ENCODE results near the gene PAPPA2. TPM values are rescaled to one million over a fixed set of nuclear protein-coding genes. Genes with fewer than 3 reads are reported as not detected.

PAPPA2 gene
- polyA plus RNA-seq, 1 donor, result 88.4 TPM

DNA sequence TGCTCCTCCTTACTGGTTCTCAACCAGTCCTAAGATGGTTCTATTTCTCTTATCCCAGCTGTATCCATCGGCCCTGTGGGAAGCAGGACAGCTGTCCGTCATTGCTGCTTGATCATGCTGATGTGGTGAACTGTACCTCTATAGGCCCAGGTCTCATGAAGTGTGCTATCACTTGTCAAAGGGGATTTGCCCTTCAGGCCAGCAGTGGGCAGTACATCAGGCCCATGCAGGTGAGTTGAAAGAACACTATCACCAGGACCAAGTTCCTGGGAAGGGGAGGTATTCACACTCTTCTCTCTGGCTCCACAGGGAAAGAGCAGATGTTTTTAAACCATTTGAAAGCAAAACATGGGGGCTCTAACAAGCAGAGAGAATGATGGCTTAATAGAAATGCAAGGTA lies 302.6 kb downstream of the PAPPA2 start:
- DNase-seq, result no peak

DNA sequence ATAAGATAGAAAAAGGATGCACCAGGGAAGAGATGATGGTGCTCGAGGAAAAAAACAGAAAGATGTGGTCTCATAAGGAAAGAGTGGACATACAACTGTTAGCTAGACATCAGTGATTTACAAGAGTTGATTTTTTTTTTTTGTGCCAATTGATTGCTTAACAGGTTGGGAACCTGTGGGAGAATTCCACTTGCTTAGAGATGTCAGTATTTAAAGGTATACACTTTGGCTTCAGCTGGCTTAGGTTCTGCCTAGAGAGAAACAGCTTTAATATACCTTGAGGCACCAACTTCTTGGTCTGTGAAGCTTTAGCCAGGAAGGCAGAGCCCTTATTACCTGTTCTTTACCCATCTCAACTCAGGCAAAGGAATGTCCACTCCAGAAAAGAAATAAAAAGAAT lies 303.8 kb downstream of the PAPPA2 start:
- no peak for DNase-seq

DNA sequence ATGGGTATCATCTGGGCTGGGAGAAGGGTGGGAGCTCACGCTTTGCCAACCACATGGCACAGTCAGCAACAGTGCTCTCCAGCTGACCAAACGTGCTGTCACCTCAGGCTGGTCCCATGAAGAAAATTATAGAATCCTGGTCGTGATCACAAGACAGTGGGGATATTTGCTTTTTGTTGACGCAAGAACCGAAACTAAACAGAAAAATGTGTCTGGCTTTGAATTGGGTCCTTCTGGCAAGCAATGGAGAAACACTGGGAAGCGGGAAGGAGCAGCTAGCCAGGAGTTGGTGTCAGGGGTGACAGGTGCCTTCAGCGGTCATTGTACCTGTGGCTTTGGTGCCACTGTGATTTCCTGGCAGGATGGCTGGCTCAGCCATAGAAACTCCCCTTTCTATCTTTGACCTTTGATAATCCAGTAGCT lies 304.8 kb downstream of the PAPPA2 start:
- no peak for DNase-seq

DNA sequence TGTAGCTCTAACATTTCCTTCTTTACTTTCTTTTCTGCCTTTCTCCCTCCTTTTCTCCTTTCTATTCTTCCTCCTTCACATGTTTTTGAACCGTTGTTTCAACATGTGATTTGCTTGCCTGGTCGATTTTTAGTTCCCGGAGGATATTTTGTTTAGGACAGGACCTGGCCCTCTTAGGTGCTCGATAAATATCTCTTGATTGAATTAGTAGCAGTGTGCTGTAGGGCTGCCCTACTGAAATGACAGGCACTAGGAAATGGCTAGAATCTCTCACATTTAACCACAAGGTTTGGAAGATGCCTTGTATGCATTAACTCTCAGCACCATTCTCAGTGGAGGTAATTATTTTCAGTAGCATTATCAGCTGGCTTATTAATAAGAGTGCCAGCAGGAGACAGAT lies 305.6 kb downstream of the PAPPA2 start:
- DNase-seq, result no peak

DNA sequence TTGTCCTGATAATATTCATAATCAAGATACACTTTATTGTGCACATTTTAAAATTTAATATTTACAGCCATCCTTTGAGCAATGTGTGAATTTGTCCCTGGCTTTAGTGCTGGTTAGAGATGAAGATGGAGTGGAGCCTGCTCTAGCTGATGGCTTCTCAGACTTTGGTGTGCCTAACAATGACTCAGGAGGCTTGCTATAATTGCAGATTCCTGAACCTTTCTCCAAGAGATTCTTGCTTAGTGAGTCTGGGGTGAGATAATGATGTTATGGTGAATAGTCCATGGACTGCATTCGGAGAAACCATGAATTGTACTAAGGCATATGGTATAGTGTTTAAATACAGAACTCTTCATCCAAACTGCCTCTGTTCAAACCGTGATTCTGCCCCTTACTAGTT lies 307.1 kb downstream of the PAPPA2 start:
- no peak for DNase-seq

DNA sequence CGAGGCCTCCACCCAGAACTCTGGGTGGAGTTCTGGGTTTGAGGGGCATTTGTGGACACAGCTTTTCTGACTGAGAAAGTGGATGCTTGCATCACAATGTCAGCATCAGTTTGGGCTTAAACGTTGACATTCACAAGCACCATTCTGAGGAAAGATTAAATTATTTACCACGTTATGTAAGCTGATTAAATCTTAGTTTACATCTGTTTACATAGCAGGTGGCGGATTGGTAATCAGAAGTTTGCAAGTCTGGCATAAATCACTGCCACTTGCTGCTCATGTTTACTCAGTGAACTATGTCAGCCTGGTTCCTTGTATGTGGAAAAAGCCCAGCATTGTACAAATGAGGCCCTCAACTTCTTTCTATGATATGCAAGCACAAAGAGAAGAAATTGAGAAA lies 310.1 kb downstream of the PAPPA2 start:
- no peak for DNase-seq

DNA sequence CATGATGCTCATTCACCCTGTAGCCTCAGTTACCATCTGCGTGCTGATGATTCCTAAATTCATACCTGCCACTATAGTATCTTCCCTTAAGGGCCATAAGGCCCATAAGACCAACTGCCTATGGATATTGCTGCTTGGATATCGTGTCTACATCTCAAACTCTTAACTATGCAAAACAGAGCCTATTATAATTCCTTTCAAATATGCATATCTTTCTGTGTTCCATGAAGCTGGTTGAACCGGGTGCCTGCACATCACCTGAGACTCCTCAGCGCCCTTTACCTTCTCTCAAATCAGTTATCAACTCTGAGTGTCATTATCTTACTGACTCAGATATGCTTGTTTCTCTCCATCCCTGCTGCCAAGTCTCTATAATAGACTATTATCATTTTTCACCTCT lies 311.2 kb downstream of the PAPPA2 start:
- DNase-seq, result no peak

DNA sequence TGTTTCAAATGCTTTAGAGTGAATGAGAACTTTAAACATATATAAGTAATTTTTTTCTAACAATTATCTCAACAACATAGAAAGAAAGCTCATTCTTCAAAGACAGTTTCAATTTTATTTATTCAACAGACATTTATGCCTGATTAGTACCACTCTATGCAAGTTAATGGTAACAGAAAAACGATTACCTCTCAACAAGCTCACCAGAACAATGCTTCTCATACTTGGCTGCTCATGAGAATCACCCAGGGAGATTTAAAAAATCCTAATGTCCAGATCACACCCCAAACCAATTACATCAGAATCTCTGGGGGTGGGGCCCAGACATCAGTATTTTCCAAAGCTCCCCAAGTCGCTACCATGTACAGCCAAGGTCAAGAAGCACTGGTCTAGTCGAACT lies 312.4 kb downstream of the PAPPA2 start:
- no peak for DNase-seq

DNA sequence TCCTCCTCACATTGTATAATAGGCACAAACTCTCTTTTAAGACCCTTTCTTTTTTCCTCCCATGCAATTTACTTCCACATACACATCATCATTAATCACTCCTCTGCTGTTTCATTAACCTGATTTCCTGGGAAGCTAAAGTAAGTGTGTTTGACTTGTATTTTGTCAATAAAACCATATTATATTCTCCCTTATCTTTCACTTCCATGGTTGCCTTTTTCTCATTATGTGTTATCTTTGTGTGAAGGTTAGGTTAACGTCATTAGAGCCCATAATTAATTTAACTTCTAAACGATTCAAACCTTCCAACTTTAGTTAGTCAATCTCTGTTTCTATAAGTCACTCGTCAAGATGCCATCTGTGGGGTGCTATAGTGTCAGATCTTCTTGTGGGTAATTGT lies 313.0 kb downstream of the PAPPA2 start:
- no peak for DNase-seq

DNA sequence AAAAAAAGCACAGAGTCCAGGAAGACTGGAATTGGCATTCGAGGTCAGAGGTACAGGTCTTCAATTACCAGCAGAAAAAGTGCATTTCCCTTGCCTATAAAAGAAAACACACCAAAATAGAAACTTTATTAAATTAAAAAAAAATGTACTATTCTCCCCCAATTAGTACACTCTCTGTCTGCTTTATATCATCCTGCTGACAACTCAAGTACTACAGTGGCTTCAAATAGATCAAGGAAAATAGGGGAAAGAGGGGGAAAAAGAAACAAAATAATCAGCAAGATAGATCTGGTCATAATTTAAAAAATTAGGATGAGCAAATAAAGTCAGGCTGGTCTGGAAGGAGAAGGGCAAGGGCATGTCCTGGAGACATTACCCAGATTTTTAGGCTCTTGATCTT lies 315.1 kb downstream of the PAPPA2 start:
- DNase-seq, result no peak

DNA sequence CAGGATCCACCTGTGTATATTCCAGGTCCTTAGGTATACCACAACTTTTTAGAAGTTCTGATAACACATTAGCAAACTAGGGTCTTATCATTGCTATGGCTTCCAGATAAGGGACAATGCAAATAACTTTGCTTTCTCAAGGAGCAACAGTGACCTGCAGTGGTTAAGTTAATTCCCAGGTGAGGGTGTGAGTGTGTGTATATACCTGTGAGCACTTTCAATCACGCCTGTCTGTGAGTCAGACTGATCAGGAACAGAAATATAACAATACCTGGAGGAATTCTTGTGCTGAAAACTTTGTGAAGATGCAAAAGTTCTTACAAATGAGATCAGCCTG lies 317.0 kb downstream of the PAPPA2 start:
- DNase-seq, result no peak

DNA sequence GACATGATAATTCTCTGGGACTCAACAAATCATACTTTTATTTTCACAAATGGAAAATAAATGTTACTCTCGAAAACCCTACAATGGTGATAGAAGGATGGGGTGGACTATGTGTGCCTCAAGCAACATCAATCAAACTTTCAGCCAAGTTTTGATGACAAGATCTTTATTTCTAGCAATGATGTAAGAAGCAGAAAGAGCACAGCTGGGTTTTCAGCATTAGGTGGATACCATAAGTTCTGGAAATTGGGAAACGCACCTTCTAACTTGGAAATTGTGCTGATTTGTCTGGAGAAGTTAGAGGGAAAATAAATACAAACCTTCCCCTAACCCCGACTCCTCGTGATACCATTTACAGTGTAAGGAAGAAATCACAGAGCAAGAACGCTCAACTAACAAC lies 320.3 kb downstream of the PAPPA2 start:
- no peak for DNase-seq

DNA sequence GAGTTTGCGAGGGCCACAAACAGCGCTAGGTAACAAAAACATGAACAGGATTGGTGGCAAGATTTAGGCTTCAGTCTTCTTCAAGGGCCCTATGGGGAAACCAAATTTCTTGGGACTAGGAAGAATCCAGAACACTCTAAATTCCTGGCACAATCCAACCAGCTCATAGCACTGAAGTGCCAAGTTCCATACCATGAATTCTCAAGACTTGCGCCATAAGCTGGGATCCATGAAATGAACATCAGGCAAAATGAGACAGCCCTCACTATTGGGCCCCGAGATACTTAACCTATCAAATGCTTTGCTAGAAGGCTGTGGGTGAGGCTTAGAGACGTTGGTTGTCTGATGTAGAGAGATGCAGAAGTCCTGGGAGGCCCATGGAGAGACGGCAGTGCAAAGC lies 322.1 kb downstream of the PAPPA2 start:
- DNase-seq, result no peak

DNA sequence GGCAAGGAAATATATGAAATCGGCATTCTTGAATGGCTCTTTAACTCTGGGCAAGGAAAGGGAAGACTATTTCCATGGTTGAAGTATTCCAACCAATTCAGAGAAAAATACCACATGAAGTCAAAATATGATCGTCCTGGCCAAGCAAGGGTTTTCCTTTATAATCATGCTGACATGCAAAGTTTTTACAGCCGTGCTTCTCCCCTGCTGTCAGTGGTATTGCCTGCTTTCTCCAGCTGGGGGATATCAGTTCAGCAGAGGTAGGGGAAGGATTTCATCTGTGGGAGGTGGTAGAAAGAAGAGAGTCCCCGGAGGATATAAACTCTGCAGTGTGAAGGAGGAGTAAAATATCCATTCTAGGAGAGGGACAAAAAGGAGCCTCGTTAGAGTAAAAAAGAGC lies 322.8 kb downstream of the PAPPA2 start:
- DNase-seq, result no peak

DNA sequence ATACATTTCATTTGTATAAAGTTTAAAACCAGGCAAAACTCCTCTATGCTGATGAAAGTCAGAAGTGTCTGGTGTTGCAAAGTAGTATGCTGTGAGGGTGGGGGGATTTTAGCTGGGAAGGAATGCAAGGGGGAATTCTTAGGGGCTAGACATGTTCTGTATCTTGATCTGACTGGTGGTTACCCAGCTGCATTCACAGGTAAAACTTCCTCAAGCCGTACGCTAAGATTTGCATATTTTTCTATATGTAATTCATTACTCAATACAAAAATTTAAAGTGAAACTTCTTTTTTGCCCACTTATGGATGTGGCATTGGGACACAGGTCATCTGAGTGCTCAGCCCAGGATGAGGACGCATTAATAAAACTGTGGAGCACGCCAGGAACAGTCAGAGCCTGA lies 323.3 kb downstream of the PAPPA2 start:
- no peak for DNase-seq

DNA sequence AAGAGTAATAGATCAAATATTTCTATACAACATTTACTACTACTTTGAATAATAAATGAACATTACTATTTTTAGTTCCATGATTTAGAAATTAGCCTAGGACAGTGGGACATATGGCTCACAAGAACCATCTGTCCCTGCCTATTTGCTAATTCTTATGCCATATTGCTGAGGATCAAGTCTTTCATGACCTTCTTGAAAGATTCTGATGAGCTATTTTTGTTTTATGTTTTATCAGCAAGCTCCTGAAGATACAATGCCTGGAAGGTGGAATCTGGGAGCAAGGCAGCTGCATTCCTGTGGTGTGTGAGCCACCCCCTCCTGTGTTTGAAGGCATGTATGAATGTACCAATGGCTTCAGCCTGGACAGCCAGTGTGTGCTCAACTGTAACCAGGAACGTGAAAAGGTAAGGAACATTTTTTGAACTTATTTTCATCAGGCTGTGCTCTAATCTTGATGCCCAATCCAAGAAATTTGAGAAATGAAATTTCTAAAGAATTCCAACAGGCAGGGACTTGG lies 326.7 kb downstream of the PAPPA2 start:
- DNase-seq, result no peak

DNA sequence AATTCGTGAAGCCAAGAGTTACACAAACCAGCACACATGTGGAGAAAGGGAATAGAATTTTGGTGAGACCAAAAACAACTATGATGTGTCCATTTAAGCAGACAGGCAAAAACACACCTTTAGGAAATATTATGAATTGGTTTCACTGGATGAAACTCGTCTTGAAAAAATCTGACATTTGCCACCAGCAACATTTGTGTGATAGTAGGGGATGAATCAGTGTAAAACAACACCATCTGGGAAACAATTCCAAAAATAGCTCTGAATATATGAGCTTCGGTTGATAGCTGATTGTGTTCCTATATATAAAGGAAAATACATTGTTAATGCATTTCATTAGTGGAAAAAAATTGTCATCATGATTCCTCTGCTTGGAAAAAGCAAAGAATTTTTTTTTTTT lies 327.8 kb downstream of the PAPPA2 start:
- no peak for DNase-seq

DNA sequence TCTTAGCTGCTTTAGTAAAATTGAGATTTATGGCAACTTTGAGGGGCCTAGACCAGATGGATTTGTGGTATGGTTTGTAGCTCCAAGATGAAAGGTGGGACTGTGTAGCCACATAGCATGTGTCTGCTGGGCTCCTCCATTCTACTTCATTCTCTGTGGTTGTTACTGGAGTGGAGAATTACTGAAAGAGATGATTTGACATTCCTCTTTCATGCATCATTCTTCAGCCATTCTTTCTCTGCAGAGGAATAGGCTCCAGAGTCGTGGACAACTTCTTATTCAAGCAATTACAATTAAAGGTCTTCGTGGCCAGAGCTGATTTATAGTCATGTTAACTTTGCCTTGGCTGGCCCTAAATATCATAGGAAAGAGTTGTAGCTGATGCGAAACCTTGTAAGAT lies 328.9 kb downstream of the PAPPA2 start:
- DNase-seq, result no peak

DNA sequence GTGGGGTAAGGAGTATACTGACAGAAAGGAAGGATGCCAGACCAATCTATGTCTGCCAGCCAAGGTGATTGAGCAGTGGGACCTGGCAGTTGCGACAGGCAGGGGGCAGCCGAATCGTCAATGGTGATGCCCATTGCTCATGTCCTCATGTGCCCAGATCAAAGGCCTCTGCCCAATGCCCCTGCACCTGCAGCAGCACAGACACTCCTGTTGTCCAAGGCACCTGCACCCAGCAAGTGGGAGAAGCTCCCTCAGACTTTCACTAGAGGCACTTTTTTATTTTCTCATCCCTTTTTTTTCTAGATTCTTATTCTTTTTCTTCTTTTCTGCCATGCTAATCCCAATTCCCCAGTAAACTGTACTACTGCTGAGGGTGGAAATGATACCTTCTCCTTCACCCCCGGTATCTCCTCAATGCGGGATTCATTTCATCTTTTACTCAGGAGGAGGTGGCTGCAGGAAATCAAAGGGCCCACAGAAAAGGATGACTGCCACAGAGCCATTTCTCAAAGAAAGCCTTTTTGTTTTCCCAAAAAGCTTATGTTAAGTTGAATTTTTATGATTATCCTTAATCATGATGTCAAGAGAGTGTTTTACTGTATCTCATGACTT lies 332.0 kb downstream of the PAPPA2 start:
- DNase-seq, result no peak

DNA sequence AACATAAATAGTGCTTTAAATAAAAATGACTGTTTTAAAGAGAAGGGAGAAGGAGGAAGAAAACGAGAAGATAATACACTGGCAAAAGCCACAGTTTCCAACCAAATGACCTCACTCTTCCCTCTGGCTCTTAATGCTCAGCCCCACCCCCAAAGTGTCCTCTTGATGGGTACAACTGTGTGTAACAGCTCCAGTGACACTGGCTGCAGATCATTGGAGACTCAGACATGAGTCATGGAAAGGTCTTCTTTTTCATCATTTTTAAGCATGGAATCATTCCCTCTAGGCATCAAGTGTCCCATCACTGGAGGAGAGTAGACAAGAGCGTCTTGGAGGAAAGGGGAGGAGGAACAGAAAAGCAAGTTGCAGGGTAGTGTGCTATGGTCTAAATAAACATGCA lies 333.0 kb downstream of the PAPPA2 start:
- DNase-seq, result no peak

DNA sequence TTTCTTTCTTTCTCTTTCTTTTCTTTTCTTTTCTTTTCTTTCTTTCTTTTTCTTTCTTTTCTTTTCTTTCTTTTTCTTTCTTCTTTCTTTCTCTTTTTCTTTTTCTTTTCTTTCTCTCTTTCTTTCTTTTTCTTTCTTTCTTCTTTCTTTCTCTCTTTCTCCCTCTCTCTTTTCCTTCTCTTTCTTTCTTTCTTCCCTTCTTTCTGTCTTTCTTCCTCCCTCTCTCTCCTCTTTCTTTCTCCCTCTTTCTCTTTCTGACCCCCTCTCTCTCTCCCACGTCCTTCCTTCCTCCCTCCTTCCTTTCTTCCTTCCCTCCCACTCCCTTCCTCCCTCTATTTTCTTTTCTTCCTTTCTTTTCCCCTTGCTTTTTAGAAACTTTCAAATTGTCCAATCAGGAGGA lies 333.6 kb downstream of the PAPPA2 start:
- DNase-seq, result no peak

DNA sequence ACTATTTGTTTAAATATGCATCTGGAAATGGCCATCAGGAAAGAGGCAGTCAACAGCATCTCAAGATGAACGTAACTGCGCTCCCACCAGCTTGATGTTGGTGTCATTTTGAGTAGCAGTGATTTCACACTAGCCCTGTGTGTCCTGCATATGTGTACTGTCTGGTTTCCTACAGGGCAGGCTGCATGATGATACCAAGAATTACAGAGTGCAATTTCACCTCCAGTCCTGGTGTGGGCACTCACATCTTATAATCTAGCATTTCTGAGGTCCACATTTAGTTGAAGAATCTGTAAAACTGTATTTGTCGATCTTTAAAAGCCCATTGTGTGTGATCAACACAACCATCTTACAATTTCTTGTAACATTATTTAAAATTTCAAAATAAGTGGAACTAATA lies 336.4 kb downstream of the PAPPA2 start:
- DNase-seq, result no peak

DNA sequence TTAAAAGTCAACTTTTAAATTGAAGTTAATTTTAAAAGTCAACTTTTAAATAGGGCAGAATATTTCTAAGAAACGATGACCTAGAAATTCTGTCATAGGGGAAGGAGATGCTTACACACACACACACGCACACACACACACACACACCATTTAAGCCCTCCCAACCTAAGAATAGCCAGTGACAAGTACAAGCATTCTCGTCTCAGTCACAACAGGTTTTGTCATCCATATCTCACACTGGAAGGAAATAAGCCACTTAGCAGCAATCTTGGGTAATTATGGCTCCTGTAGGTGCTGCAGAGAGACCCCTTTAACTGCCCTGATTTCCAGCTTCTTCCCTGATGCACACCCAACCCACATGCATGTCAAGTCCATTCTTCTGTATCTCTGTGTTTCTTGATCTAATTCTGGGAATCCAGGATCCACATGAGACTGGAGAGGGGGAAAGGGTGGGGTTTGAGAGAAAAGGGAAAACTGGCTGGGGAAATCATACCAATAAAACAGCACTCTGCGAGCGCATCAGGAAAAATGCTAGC lies 338.1 kb downstream of the PAPPA2 start:
- DNase-seq, result no peak

DNA sequence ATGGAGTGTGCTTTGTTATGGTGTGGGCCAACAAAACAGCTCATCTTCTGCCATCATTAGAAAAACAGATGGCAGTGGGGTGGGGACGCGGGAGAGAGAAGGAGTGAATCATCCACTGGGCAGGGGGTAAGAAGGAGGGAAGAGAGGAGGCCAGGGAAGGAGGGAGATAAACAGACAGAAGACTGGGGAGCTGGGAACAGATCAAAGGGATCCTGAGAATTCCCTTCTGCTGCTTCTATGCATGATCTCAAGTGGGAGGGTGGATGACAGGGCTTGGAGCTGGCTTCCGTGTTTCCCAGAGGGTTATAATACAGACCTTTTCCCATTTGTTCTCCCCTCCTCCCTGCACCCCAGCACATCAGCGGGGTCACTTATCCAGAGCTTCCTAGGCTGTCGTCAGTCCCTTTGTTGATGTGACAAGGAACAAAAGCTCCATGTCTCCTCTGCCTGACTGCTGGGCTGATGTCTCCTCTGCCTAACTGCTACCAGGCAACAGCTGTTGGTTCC lies 338.6 kb downstream of the PAPPA2 start:
- DNase-seq, result no peak

DNA sequence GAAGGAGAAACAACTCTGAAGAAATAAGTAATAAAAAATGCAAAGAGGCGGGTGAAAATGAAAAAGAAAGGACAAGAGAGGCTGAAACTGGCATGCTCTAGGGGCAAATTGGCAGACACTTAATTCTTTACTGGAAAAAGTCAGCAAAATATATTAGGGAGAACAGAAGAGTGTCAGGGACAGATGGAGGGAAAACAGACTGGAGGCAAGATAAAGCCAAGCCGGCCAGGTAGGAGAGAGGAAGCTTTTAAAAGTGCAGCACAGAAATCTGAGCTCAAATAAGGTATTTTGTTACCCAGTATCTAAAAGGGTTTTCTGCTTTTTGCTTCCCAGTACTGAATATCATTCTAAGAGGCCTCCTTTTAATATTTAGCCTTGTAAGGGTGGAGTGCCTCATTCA lies 339.3 kb downstream of the PAPPA2 start:
- DNase-seq, result no peak

Data from left kidney (tissue), 2 donors.